NT2/D1 (cell line): Measurements from ENCODE around the gene ARHGAP24.

Experiments
- DNase-seq: peaks from one replicate; pipeline ENCODE4 v3.0.0-alpha.2; 2011; ENCODE audit warnings: low read depth, low spot score
- H3K27me3 ChIP-seq: 2 replicates; pipeline ENCODE4 v1.6.0; 2011; ENCODE audit warnings: mild to moderate bottlenecking; ENCODE audit not compliant: insufficient read length, insufficient read depth
- H3K36me3 ChIP-seq: 2 replicates; pipeline ENCODE4 v1.6.1; 2011; ENCODE audit warnings: mild to moderate bottlenecking, low read length, mixed read lengths; ENCODE audit not compliant: insufficient read depth, insufficient read length
- H3K4me1 ChIP-seq: 2 replicates; pipeline ENCODE4 v1.5.1; 2011; ENCODE audit not compliant: insufficient read depth, insufficient read length
- H3K4me3 ChIP-seq: 2 replicates; pipeline ENCODE4 v1.5.1; 2011; ENCODE audit warnings: low read depth; ENCODE audit not compliant: insufficient read length
- H3K9ac ChIP-seq: 2 replicates; pipeline ENCODE4 v1.6.0; 2011; ENCODE audit warnings: low read depth; ENCODE audit not compliant: insufficient read length
- H3K9me3 ChIP-seq: 2 replicates; pipeline ENCODE4 v1.5.1; 2011; ENCODE audit warnings: mild to moderate bottlenecking, low read length; ENCODE audit not compliant: insufficient read depth
- SUZ12 ChIP-seq: IDR thresholded peaks from 2 replicates; pipeline ENCODE4 v1.6.1; 2011; ENCODE audit not compliant: insufficient read length, insufficient read depth; ENCODE audit errors: extremely low read depth
- YY1 ChIP-seq: IDR thresholded peaks from 2 replicates; pipeline ENCODE4 v1.6.1; 2011; ENCODE audit not compliant: insufficient read length, insufficient read depth
- ZNF274 ChIP-seq: IDR thresholded peaks from 2 replicates; pipeline ENCODE4 v1.6.1; 2011; ENCODE audit warnings: mild to moderate bottlenecking, low read depth, low read length

Gene ARHGAP24

DNA sequence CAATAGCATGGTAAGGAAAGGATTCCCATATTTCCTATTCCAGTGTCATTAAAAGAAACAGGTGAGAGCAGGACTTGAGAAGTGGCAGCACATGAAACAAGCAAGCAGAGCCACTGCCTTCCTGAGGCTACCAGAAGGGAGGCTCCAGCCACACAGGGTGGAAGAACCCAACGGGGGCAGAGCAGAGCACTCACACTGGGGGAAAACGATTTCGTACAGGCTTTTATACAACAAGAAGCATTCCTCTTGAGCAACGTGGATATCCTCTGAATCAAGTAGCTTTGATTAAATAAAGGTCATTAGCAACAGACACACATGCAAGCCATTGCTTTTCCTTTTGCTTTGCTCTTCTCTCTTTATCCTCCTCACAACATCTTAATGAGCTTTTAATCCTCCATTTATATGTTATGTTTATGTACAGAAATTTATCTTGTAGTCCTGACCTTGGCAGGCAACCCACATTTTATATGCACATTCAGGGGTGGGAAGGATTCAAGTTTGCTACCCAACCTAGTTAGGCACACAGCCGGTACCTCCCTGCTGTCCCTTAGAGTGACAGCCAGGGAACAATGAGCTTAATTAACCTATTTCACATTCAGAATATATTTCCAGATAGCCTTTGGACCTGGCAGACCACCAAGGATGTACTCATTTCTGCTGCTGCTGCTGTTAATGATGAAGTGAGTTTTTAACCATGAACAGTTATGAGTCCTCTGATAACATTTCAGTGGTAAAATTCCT is 202.1 kb downstream of the ARHGAP24 start:
- Histone ChIP-seq H3K36me3 (no peaks in the 10 kb centered on the region), H3K9ac (no peak overlapping the region), H3K27me3 (no peaks in the 10 kb centered on the region), H3K9me3 (no peaks in the 10 kb centered on the region), H3K4me1 (no peaks in the 10 kb centered on the region), H3K4me3 (no peak overlapping the region)
- TF ChIP-seq ZNF274, result no peak
- TF ChIP-seq YY1, result no peak
- TF ChIP-seq SUZ12, result no peak
- DNase-seq, result no peak

DNA sequence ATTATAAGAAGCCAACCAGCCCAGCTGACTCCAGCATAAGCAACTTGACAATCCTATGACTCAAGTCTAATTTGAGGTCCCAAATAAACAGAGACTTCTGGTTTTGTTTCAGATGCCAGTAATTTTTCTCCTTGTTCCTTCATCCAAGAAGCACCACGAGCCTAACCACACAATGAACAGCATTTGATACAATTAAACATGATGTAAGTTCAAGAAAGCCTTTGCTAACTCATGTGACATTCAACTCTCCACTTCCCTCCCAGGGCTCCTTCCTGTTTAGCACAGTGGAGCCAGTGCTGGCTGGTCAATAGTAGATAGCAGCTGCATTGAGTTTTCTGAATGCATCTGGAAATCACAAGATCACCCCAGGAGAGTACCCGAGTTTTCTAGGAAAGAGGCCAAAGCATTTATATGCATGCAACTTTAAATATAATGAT is 206.3 kb downstream of the ARHGAP24 start:
- no peaks in the 10 kb centered on the region for H3K4me1 ChIP-seq
- no peak for DNase-seq

DNA sequence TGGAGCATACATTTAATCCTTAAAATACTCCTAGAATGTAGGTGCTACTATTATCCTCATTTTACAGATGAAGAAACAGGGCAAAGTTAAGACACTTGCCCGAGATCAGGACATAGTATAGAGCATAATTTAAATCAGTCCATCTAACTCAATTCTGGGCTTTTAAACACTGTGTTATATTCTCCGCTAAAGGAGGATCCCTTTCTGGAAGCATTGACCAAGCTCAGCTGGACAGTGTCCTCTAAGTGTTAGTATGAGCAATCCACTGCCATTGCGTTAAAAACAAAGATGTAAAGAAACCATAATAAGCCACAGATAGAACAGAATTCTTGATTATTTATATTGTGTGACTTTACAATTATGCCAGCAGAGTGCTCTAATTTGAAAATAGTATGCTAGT is 207.0 kb downstream of the ARHGAP24 start:
- Histone ChIP-seq H3K9me3 (no peaks in the 10 kb centered on the region), H3K27me3 (no peaks in the 10 kb centered on the region), H3K36me3 (no peaks in the 10 kb centered on the region), H3K4me3 (no peak overlapping the region), H3K4me1 (no peaks in the 10 kb centered on the region), H3K9ac (no peak overlapping the region)
- TF ChIP-seq ZNF274 (no peak), YY1 (no peak), SUZ12 (no peak)
- no peak for DNase-seq

More for the DNA sequence above, 206.3 kb downstream of the ARHGAP24 start:
- Histone ChIP-seq H3K9me3 (no peaks in the 10 kb centered on the region), H3K4me3 (no peak overlapping the region), H3K36me3 (no peaks in the 10 kb centered on the region), H3K9ac (no peak overlapping the region), H3K27me3 (no peaks in the 10 kb centered on the region)
- no peak for TF ChIP-seq SUZ12
- TF ChIP-seq YY1, result no peak
- TF ChIP-seq ZNF274, result no peak

DNA sequence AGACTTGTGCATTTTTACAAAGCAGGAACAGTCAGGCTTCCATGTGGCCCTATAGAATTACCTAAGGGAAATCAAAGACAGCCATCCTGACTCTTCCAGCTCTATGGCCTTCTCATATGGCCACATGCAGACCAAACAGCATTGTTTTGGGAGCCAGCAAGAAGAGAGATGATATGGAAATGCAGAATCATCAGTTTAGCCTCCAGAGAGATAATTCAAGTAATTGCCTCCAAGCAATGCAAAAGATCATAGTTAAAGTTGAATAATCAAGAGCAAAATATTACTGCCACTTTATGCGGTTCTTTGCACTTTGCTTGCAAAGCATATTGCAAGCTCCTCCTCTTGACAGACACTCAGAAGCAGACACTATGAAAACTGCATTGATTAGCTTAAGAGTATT is 207.4 kb downstream of the ARHGAP24 start:
- no peaks in the 10 kb centered on the region for H3K9me3 ChIP-seq
- H3K4me3 ChIP-seq, result no peak overlapping the region
- H3K36me3 ChIP-seq, result no peaks in the 10 kb centered on the region
- DNase-seq, result no peak
- no peaks in the 10 kb centered on the region for H3K4me1 ChIP-seq
- no peak overlapping the region for H3K9ac ChIP-seq
- TF ChIP-seq ZNF274 (no peak), SUZ12 (no peak), YY1 (no peak)
- no peaks in the 10 kb centered on the region for H3K27me3 ChIP-seq

DNA sequence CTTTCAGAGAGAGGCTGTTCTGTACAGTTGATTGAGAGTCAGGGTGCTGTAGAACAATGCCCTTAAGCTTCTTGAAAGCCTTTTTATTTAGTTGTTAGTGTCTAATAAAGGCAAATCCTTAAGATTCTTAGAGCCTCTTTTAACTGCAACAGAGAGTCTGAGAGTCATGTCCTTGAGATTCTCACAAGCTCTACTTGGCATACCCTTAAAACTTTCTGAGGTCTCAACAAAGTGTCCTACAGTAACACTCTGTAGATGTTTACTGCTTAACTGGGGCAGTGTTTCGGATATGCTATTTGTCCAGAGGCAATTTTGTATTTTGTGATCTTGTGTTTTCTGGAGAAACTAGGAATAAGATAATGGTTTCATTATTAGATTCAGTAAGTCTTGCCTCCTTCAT is 209.7 kb downstream of the ARHGAP24 start:
- Histone ChIP-seq H3K4me1 (no peaks in the 10 kb centered on the region), H3K27me3 (no peaks in the 10 kb centered on the region), H3K36me3 (no peaks in the 10 kb centered on the region), H3K9ac (no peak overlapping the region), H3K9me3 (no peaks in the 10 kb centered on the region), H3K4me3 (no peak overlapping the region)
- no peak for TF ChIP-seq SUZ12
- no peak for TF ChIP-seq ZNF274
- no peak for TF ChIP-seq YY1
- no peak for DNase-seq

DNA sequence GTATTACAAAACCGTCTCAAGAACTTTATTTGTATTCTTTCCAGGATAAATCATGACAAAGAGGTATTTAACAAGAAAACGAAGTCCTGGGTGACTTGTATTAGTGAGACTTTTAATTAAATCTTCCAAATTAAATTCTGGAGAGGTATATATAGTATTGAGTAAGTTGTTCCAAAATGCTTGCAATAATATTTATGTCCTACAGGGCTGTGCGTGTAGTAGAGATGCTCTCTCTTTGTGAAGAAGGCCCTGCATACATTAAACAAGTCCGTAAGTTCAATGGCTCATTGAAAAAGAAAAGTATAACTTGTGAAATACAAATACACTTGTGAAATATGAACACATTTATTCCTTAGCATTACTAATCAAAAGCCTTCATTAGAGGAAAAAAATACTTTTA is 211.4 kb downstream of the ARHGAP24 start:
- Histone ChIP-seq H3K4me3 (no peak overlapping the region), H3K9me3 (no peaks in the 10 kb centered on the region), H3K36me3 (no peaks in the 10 kb centered on the region), H3K4me1 (no peaks in the 10 kb centered on the region), H3K9ac (no peak overlapping the region), H3K27me3 (no peaks in the 10 kb centered on the region)
- no peak for DNase-seq
- TF ChIP-seq YY1 (no peak), SUZ12 (no peak), ZNF274 (no peak)

DNA sequence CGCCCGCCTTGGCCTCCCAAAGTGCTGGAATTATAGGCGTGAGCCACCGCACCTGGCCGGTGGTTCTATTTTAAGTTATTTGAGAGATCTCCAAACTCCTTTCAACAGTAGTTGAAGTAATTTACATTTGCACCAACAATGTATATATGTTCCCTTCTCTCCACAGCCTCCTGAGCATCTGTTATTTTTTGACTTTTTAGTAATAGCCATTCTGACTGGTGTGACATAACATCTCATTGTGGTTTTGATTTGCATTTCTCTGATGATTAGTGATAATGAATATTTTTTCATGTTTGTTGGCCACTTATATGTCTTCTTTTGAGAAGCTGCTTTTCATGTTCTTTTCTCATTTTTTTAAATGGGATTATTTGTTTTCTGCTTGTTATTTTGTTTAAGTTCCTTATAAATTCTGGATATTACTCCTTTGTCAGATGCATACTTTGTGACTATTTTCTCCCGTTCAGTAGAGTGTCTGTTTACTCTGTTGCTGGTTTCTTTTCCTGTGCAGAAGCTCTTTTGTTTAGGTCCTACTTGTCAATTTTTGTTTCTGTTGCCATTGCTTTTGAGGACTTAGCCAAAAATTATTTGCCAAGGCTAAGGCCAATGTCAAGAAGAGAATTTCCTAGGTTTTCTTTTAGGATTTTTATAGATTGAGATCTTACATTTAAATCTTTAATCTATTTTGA is 213.2 kb downstream of the ARHGAP24 start:
- H3K9ac ChIP-seq, result no peak overlapping the region
- H3K27me3 ChIP-seq, result no peaks in the 10 kb centered on the region
- H3K36me3 ChIP-seq, result no peaks in the 10 kb centered on the region
- H3K4me3 ChIP-seq, result no peak overlapping the region
- H3K4me1 ChIP-seq, result no peaks in the 10 kb centered on the region
- H3K9me3 ChIP-seq, result no peaks in the 10 kb centered on the region
- no peak for TF ChIP-seq SUZ12
- no peak for TF ChIP-seq ZNF274
- TF ChIP-seq YY1, result no peak
- DNase-seq, result no peak

DNA sequence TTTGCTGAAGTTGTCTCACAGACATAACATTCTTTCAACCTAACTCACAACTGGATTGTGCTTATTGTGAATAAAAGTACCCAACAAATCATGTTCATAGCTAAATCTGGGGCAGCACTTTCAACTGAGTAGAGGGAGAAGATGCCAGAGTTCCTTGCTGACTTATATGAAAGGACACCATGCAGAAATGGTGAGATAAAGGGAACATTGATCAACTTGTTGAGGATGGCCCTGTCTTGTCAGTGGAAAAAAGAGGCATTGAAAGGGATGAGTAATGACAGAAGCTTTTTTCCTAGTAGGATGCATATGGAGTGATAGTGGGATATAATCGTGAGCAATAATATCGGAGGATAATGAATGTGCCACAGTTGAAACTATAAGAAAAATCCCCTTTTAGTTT is 221.7 kb downstream of the ARHGAP24 start:
- Histone ChIP-seq H3K9me3 (no peaks in the 10 kb centered on the region), H3K9ac (no peak overlapping the region), H3K4me1 (no peaks in the 10 kb centered on the region), H3K4me3 (no peak overlapping the region), H3K27me3 (no peaks in the 10 kb centered on the region), H3K36me3 (no peaks in the 10 kb centered on the region)
- no peak for DNase-seq
- TF ChIP-seq ZNF274, result no peak
- TF ChIP-seq SUZ12, result no peak
- TF ChIP-seq YY1, result no peak
